Small intestine (tissue), 7 donors: ENCODE data around the gene CCDC82. TPM values are rescaled to one million over a fixed set of nuclear protein-coding genes. Genes with fewer than 3 reads are reported as not detected.

Experiments
- DNase-seq, 2 donors: peaks; one replicate each; pipeline versions ENCODE4 v3.0.0 to v3.0.0-alpha.2; 2013
- FAIRE-seq: peaks from 2 replicates; lab custom pipeline; 2012; peaks lifted over from hg19 to GRCh38; lab: Jason Lieb, UNC
- H3K27ac ChIP-seq, 3 donors: one replicate each; pipeline ENCODE4 v1.5.1; 2013; ENCODE audit warnings: low read length in 2 of 3, mild to moderate bottlenecking in 2 of 3, control low read depth in 1 of 3, inconsistent platforms in 1 of 3, low read depth in 1 of 3, moderate library complexity in 1 of 3
- H3K27me3 ChIP-seq, 3 donors: one replicate each; pipeline ENCODE4 v1.6.1; 2013; ENCODE audit warnings: low read length in 3 of 3, inconsistent platforms in 1 of 3; ENCODE audit not compliant: control insufficient read depth in 3 of 3, insufficient read depth in 3 of 3
- H3K36me3 ChIP-seq, 3 donors: one replicate each; pipeline ENCODE4 v1.6.1; 2013; ENCODE audit warnings: low read length in 3 of 3, inconsistent platforms in 1 of 3, low read depth in 1 of 3, mild to moderate bottlenecking in 1 of 3, moderate library complexity in 1 of 3; ENCODE audit not compliant: control insufficient read depth in 3 of 3, insufficient read depth in 2 of 3
- H3K4me1 ChIP-seq, 3 donors: one replicate each; pipeline ENCODE4 v1.6.1; 2013; ENCODE audit warnings: low read length in 2 of 3, inconsistent platforms in 1 of 3, low read depth in 1 of 3, mild to moderate bottlenecking in 1 of 3, moderate library complexity in 1 of 3; ENCODE audit not compliant: control insufficient read depth in 3 of 3, insufficient read depth in 2 of 3
- H3K4me3 ChIP-seq, 3 donors: one replicate each; pipeline ENCODE4 v1.5.1; 2013; ENCODE audit warnings: low read length in 3 of 3, control low read depth in 1 of 3, inconsistent platforms in 1 of 3, low read depth in 1 of 3, mild to moderate bottlenecking in 1 of 3, moderate library complexity in 1 of 3
- H3K9me3 ChIP-seq, 2 donors: one replicate each; pipeline ENCODE4 v1.6.1; 2013; ENCODE audit warnings: low read depth in 1 of 2, low read length in 1 of 2; ENCODE audit not compliant: control insufficient read depth in 2 of 2, insufficient read depth in 1 of 2
- WGBS, 3 donors: extraction: QIAGEN DNeasy Blood & Tissue Kit; methylation state at CpG; one replicate each; pipeline ENCODE4 v1.1.7; 2013; 5-methylcytosine and 5-hydroxymethylcytosine counted together
- polyA plus RNA-seq, 4 donors: library from polyadenylated mRNA; stranded (reverse) in 3 of 4; unstranded in 1 of 4; fragments of 200-250 nt in 3 of 4; fragments of 120-200 nt in 1 of 4; gene quantifications; one replicate each; pipeline versions ENCODE4 v1.2.1 to v1.2.3, GENCODE V29; 2013
- donor health status: healthy with polysubstance abuse.
- donor health status: control.
- donor health status: control.
- donor health status: Bipolar disorder and iron deficiency.
- donor health status: healthy.

Gene CCDC82
- polyA plus RNA-seq, 4 donors: 10.3 to 22.9 (median 12.2) TPM

- H3K27me3 ChIP-seq: no peaks in the 10 kb centered on the region
- WGBS, 3 donors: 6 to 25% (median 23%) methylated on average over 3 of the region's 3 CpGs
- H3K4me3 ChIP-seq: peak overlapping the region in 1 of 3 donors; percentile 16
- DNase-seq (no peak), FAIRE-seq (no peak)
- H3K27ac ChIP-seq: peak overlapping the region; percentile 37 to 81 (median 75)
- H3K36me3 ChIP-seq: no peaks in the 10 kb centered on the region
- no peaks in the 10 kb centered on the region for H3K9me3 ChIP-seq
- peaks cover 8 to 42% (median 20%) of the 10 kb centered on the region in 3 donors for H3K4me1 ChIP-seq
Measured at GRCh38 chr11:96306600-96306932, 83.1 kb downstream of the CCDC82 start.

- Histone ChIP-seq H3K36me3 (no peaks in the 10 kb centered on the region), H3K27me3 (no peaks in the 10 kb centered on the region), H3K4me3 (no peak overlapping the region), H3K4me1 (peaks cover 8 to 38% (median 18%) of the 10 kb centered on the region in 3 donors), H3K9me3 (no peaks in the 10 kb centered on the region), H3K27ac (peak overlapping the region; percentile 37 to 81 (median 75))
- no peak for DNase-seq
- no peak for FAIRE-seq
- WGBS, 3 donors: 73 to 92% (median 85%) methylated on average over 1 of the region's 1 CpG
Measured at GRCh38 chr11:96306071-96306470, 83.6 kb downstream of the CCDC82 start.

GRCh38 chr11:96303980-96304379 is 85.7 kb downstream of the CCDC82 start:
- WGBS, 3 donors: 46 to 73% (median 63%) methylated on average over 3 of the region's 3 CpGs
- H3K4me3 ChIP-seq: no peak overlapping the region
- peak overlapping the region in 1 of 3 donors; percentile 42 for H3K27ac ChIP-seq
- peaks cover 0 to 4% (median 0%) of the 10 kb centered on the region in 3 donors for H3K36me3 ChIP-seq
- no peaks in the 10 kb centered on the region for H3K27me3 ChIP-seq
- no peaks in the 10 kb centered on the region for H3K9me3 ChIP-seq
- peaks cover 8 to 28% (median 21%) of the 10 kb centered on the region in 3 donors for H3K4me1 ChIP-seq
- DNase-seq: no peak
- no peak for FAIRE-seq

- peak; percentile 66 to 71 for DNase-seq
- Histone ChIP-seq H3K36me3 (peaks cover 0 to 4% (median 0%) of the 10 kb centered on the region in 3 donors), H3K27me3 (no peaks in the 10 kb centered on the region), H3K4me3 (no peak overlapping the region), H3K9me3 (no peaks in the 10 kb centered on the region), H3K27ac (peak overlapping the region in 1 of 3 donors; percentile 42), H3K4me1 (peaks cover 8 to 25% (median 20%) of the 10 kb centered on the region in 3 donors)
- FAIRE-seq: peak; percentile 79
- WGBS, 3 donors: 16 to 37% (median 26%) methylated on average over 1 of the region's 1 CpG
Measured at GRCh38 chr11:96303064-96303463, 86.6 kb downstream of the CCDC82 start.

Other genes starting within 250 kb of the CCDC82 start
- gene MAML2, start 46.7 kb downstream of the CCDC82 start, polyA plus RNA-seq: 10 to 100 TPM in 1 of 4 donors, 1 to 10 TPM in 1, under 1 TPM in 2; 0.45 to 11.6 (median 1.6) TPM
- gene JRKL, start 101 bp upstream of the CCDC82 start, polyA plus RNA-seq: 10 to 100 TPM in 1 of 4 donors, 1 to 10 TPM in 3; 1.6 to 18.5 (median 4.3) TPM